ENCODE data around the gene PDLIM7.

Gene PDLIM7

GRCh38 chr5:177520916-177521513, 23.6 kb upstream of the PDLIM7 start:
- Mint-ChIP-seq H3K27me3 (ENCODE audit: low read depth) (no peaks in the 10 kb centered on the region), H3K4me1 (peaks cover 25% of the 10 kb centered on the region), H3K36me3 (ENCODE audit: low read depth) (peaks cover 38% of the 10 kb centered on the region), H3K9me3 (no peaks in the 10 kb centered on the region), H3K4me3 (peak overlapping the region in 2 of 3 experiments; percentile 50 to 56), H3K27ac (peak overlapping the region; percentile 17 to 81 (median 41))
- no peak for TF ChIP-seq CTCF (IDR thresholded peaks at IDR 0.05; ENCODE audit: unreplicated experiment in 3 of 3)

GRCh38 chr5:177520271-177520670, 22.9 kb upstream of the PDLIM7 start:
- Mint-ChIP-seq H3K4me1 (peaks cover 30% of the 10 kb centered on the region), H3K27me3 (ENCODE audit: low read depth) (no peaks in the 10 kb centered on the region), H3K4me3 (peak overlapping the region; percentile 34 to 53 (median 48)), H3K9me3 (no peaks in the 10 kb centered on the region), H3K36me3 (ENCODE audit: low read depth) (peaks cover 39% of the 10 kb centered on the region), H3K27ac (peak overlapping the region; percentile 17 to 81 (median 41))
- no peak for TF ChIP-seq CTCF (IDR thresholded peaks at IDR 0.05; ENCODE audit: unreplicated experiment in 3 of 3)

GRCh38 chr5:177519463-177520235, 22.2 kb upstream of the PDLIM7 start:
- H3K4me3 Mint-ChIP-seq, result peak overlapping the region in 1 of 3 experiments; percentile 26
- H3K36me3 Mint-ChIP-seq (ENCODE audit: low read depth), result peaks cover 42% of the 10 kb centered on the region
- peaks cover 30% of the 10 kb centered on the region for H3K4me1 Mint-ChIP-seq
- no peaks in the 10 kb centered on the region for H3K9me3 Mint-ChIP-seq
- no peak overlapping the region for H3K27ac Mint-ChIP-seq
- no peak for TF ChIP-seq CTCF (IDR thresholded peaks at IDR 0.05; ENCODE audit: unreplicated experiment in 3 of 3)
- H3K27me3 Mint-ChIP-seq (ENCODE audit: low read depth), result no peaks in the 10 kb centered on the region

- H3K4me3 Mint-ChIP-seq, result peak within 1 kb of the TSS; percentile 91 to 95 (median 92)
- H3K9me3 Mint-ChIP-seq, result no peaks in the 10 kb centered on the region
- H3K27ac Mint-ChIP-seq, result peak within 1 kb of the TSS; percentile 37 to 92 (median 91)
- peaks cover 52% of the 10 kb centered on the region for H3K36me3 Mint-ChIP-seq (ENCODE audit: low read depth)
- no peaks in the 10 kb centered on the region for H3K27me3 Mint-ChIP-seq (ENCODE audit: low read depth)
- TF ChIP-seq CTCF (IDR thresholded peaks at IDR 0.05; ENCODE audit: unreplicated experiment in 3 of 3), result no peak
- peaks cover 30% of the 10 kb centered on the region for H3K4me1 Mint-ChIP-seq
Measured at GRCh38 chr5:177516601-177517568, 19.5 kb upstream of the PDLIM7 start, which contains the start of gene DDX41. Gene DDX41 (minus strand): TSS chr5:177516961. CDS start chr5:177516945, 16 bp downstream.

GRCh38 chr5:177515580-177515979, 18.2 kb upstream of the PDLIM7 start:
- Mint-ChIP-seq H3K4me3 (peak overlapping the region; percentile 91 to 95 (median 92)), H3K36me3 (ENCODE audit: low read depth) (peaks cover 55% of the 10 kb centered on the region), H3K4me1 (peaks cover 19% of the 10 kb centered on the region), H3K9me3 (no peaks in the 10 kb centered on the region), H3K27ac (no peak overlapping the region), H3K27me3 (ENCODE audit: low read depth) (no peaks in the 10 kb centered on the region)
- TF ChIP-seq CTCF (IDR thresholded peaks at IDR 0.05; ENCODE audit: unreplicated experiment in 3 of 3), result no peak

All from nephron (organoid).